ENCODE data around the gene PLVAP.

The PLVAP gene

GRCh38 chr19:17353386-17353785, 23.8 kb downstream of the PLVAP start:
- DNase-seq, result no peak

- DNase-seq, result no peak
These were observed 24.4 kb downstream of the PLVAP start for GRCh38 chr19:17352608-17353280.

GRCh38 chr19:17351815-17352435, 25.2 kb downstream of the PLVAP start:
- no peak for DNase-seq

- DNase-seq, result no peak
These were observed 28.4 kb downstream of the PLVAP start for GRCh38 chr19:17348700-17349099.

- no peak for DNase-seq
These were observed 29.3 kb downstream of the PLVAP start for GRCh38 chr19:17347877-17348276.

- no peak for DNase-seq
These were observed 29.8 kb downstream of the PLVAP start for GRCh38 chr19:17347361-17347760.

- peak; percentile 84 for DNase-seq
These were observed 31.0 kb downstream of the PLVAP start for GRCh38 chr19:17346109-17346671.

GRCh38 chr19:17341845-17342244, 35.3 kb downstream of the PLVAP start:
- DNase-seq, result no peak

- DNase-seq, result no peak
These were observed 35.8 kb downstream of the PLVAP start for GRCh38 chr19:17341386-17341785.

GRCh38 chr19:17340871-17341357, 36.2 kb downstream of the PLVAP start:
- no peak for DNase-seq

- DNase-seq, result no peak
These were observed 36.8 kb downstream of the PLVAP start for GRCh38 chr19:17340302-17340870.

- peak; percentile 63 for DNase-seq
These were observed 37.9 kb downstream of the PLVAP start for GRCh38 chr19:17339088-17339741.

GRCh38 chr19:17338433-17339078, 38.6 kb downstream of the PLVAP start:
- DNase-seq, result no peak

GRCh38 chr19:17337675-17338432, 39.3 kb downstream of the PLVAP start:
- peak; percentile 65 for DNase-seq

GRCh38 chr19:17336872-17337674, 40.1 kb downstream of the PLVAP start, which contains the start of gene GTPBP3:
TSS of gene GTPBP3 (plus strand) at chr19:17337553. CDS start at chr19:17337612, 59 bp downstream.
- peak; percentile 99 for DNase-seq

GRCh38 chr19:17335575-17335974, 41.6 kb downstream of the PLVAP start:
- no peak for DNase-seq

- peak; percentile 96 for DNase-seq
These were observed 42.4 kb downstream of the PLVAP start, which contains the start of gene ANO8 for GRCh38 chr19:17334414-17335409. TSS of gene ANO8 (minus strand) at chr19:17334855. CDS start at chr19:17334670, 185 bp downstream.

GRCh38 chr19:17333611-17334413, 43.3 kb downstream of the PLVAP start:
- DNase-seq, result peak; percentile 91
